IMR-90 (cell line): ENCODE measurements around the gene MAGEB16. TPM values are rescaled to one million over a fixed set of nuclear protein-coding genes. Genes with fewer than 3 reads are reported as not detected.

Source experiments
- ATAC-seq: fragments of 200-7000 bp; cut with Tn5 transposase; 2 replicates; pipeline ENCODE4 v1.9.1; 2020; ENCODE audit warnings: low read depth, mild to moderate bottlenecking, moderate library complexity
- BruUV-seq: library from RNA; stranded (reverse); fragments of 400-500 nt; replicated peaks from 2 replicates; lab custom pipeline; 2021; lab: Mats Ljungman, UMichigan
- CTCF ChIA-PET: fragments of 300-600 bp; formaldehyde crosslinking; extraction: SDS; loops from one replicate; lab custom pipeline; 2021; ENCODE audit warnings: antibody characterized with exemption; lab: Yijun Ruan, JAX
- POLR2A ChIA-PET: fragments of 300-600 bp; sonication (Branson Sonifier 250); formaldehyde crosslinking; loops from one replicate; lab custom pipeline; 2022; ENCODE audit warnings: antibody characterized with exemption; ENCODE audit not compliant: unreplicated experiment; lab: Charles Lee
- DNase-seq: peaks from one replicate; pipeline ENCODE4 v3.0.0; 2013
- H2AFZ ChIP-seq: replicated peaks from 2 replicates; pipeline ENCODE3; 2013; ENCODE audit warnings: low read length, mild to moderate bottlenecking; ENCODE audit not compliant: poor library complexity
- H2AK5ac ChIP-seq: 2 replicates; pipeline ENCODE4 v1.6.1; 2013; ENCODE audit warnings: low read depth, low read length, inconsistent platforms
- H2AK9ac ChIP-seq: replicated peaks from 2 replicates; pipeline ENCODE3; 2013; ENCODE audit warnings: mild to moderate bottlenecking, low read depth, low read length, moderate library complexity; ENCODE audit not compliant: poor library complexity
- H2BK120ac ChIP-seq: 2 replicates; pipeline ENCODE4 v1.6.1; 2013; ENCODE audit warnings: low read depth, low read length, inconsistent platforms
- H2BK15ac ChIP-seq: 3 replicates; pipeline ENCODE4 v1.6.1; 2013; ENCODE audit warnings: low read depth, low read length, inconsistent platforms
- H2BK20ac ChIP-seq: 2 replicates; pipeline ENCODE4 v1.6.1; 2013; ENCODE audit warnings: low read depth, mild to moderate bottlenecking, inconsistent platforms, low read length, moderate library complexity
- H2BK5ac ChIP-seq: 2 replicates; pipeline ENCODE4 v1.6.1; 2013; ENCODE audit warnings: mild to moderate bottlenecking, low read depth, low read length, inconsistent platforms; ENCODE audit not compliant: poor library complexity, severe bottlenecking
- H3K14ac ChIP-seq: replicated peaks from 2 replicates; pipeline ENCODE4 v1.6.1; 2013; ENCODE audit warnings: low read depth, low read length, inconsistent platforms
- H3K18ac ChIP-seq: 2 replicates; pipeline ENCODE4 v1.6.1; 2013; ENCODE audit warnings: low read depth, low read length, control low read depth
- H3K23ac ChIP-seq: 2 replicates; pipeline ENCODE4 v1.6.1; 2013; ENCODE audit warnings: low read depth, low read length, inconsistent platforms
- H3K27ac ChIP-seq: 2 replicates; pipeline ENCODE4 v1.5.1; 2013; ENCODE audit warnings: mild to moderate bottlenecking, control low read depth, low read length; ENCODE audit not compliant: insufficient read depth
- H3K27me3 ChIP-seq: 2 replicates; pipeline ENCODE4 v1.6.1; 2013; ENCODE audit warnings: low read length; ENCODE audit not compliant: control insufficient read depth, insufficient read depth
- H3K36me3 ChIP-seq: 2 replicates; pipeline ENCODE4 v1.6.1; 2013; ENCODE audit warnings: low read length, mixed read lengths; ENCODE audit not compliant: control insufficient read depth, insufficient read depth
- H3K4ac ChIP-seq: 2 replicates; pipeline ENCODE4 v1.6.1; 2013; ENCODE audit warnings: low read depth, low read length, inconsistent platforms
- H3K4me1 ChIP-seq: 2 replicates; pipeline ENCODE4 v1.6.1; 2013; ENCODE audit warnings: low read length, mixed read lengths; ENCODE audit not compliant: control insufficient read depth, insufficient read depth
- H3K4me2 ChIP-seq: 2 replicates; pipeline ENCODE4 v1.6.1; 2013; ENCODE audit warnings: low read depth, mild to moderate bottlenecking, control low read depth, low read length, moderate library complexity
- H3K4me3 ChIP-seq: 2 replicates; pipeline ENCODE4 v1.5.1; 2013; ENCODE audit warnings: low read depth, mild to moderate bottlenecking, control low read depth, low read length, moderate library complexity; ENCODE audit not compliant: insufficient read depth
- H3K56ac ChIP-seq: 2 replicates; pipeline ENCODE4 v1.6.1; 2013; ENCODE audit warnings: low read length, inconsistent platforms; ENCODE audit not compliant: insufficient read depth; ENCODE audit errors: extremely low read depth
- H3K79me1 ChIP-seq, 2 experiments: 2 replicates each; pipeline ENCODE4 v1.6.1; 2013; ENCODE audit warnings: low read length in 2 of 2, inconsistent platforms in 1 of 2, low read depth in 1 of 2
- H3K9ac ChIP-seq: 2 replicates; pipeline ENCODE4 v1.6.1; 2013; ENCODE audit warnings: low read depth, low read length, control low read depth
- H3K9me1 ChIP-seq: 2 replicates; pipeline ENCODE4 v1.6.1; 2013; ENCODE audit warnings: low read length, inconsistent platforms; ENCODE audit not compliant: insufficient read depth
- H3K9me3 ChIP-seq: 2 replicates; pipeline ENCODE4 v1.6.1; 2013; ENCODE audit warnings: low read length; ENCODE audit not compliant: control insufficient read depth, insufficient read depth
- H4K20me1 ChIP-seq: 2 replicates; pipeline ENCODE4 v1.6.1; 2013; ENCODE audit warnings: low read length, inconsistent platforms; ENCODE audit not compliant: insufficient read depth
- H4K5ac ChIP-seq: 2 replicates; pipeline ENCODE4 v1.6.1; 2013; ENCODE audit warnings: mild to moderate bottlenecking, low read depth, low read length, control low read depth
- H4K8ac ChIP-seq, 2 experiments: 2 replicates each; pipeline ENCODE4 v1.6.1; 2013; ENCODE audit warnings: low read depth in 2 of 2, low read length in 2 of 2, control low read depth in 1 of 2, inconsistent platforms in 1 of 2
- H4K91ac ChIP-seq: 2 replicates; pipeline ENCODE4 v1.6.1; 2013; ENCODE audit warnings: low read depth, low read length, inconsistent platforms; ENCODE audit not compliant: insufficient read depth
- CEBPB ChIP-seq: IDR thresholded peaks from 2 replicates; pipeline ENCODE4 v1.6.1; 2012; ENCODE audit warnings: low read depth, low read length, improper control_type of control experiment
- FOS ChIP-seq: fragments of 150-350 bp; IDR thresholded peaks from 2 replicates; pipeline ENCODE4 v1.6.1; 2016; ENCODE audit warnings: low read depth, low read length
- MXI1 ChIP-seq: IDR thresholded peaks from 2 replicates; pipeline ENCODE4 v1.6.1; 2012; ENCODE audit warnings: low read depth, mild to moderate bottlenecking, low read length, moderate library complexity, borderline replicate concordance
- NFE2L2 ChIP-seq: fragments of 150-350 bp; IDR thresholded peaks from 2 replicates; pipeline ENCODE4 v1.6.1; 2016; ENCODE audit warnings: low read depth, mild to moderate bottlenecking, low read length
- RAD21 ChIP-seq: IDR thresholded peaks from 2 replicates; pipeline ENCODE4 v1.6.1; 2012; ENCODE audit warnings: low read length, improper control_type of control experiment
- USF2 ChIP-seq: fragments of 150-350 bp; IDR thresholded peaks from 2 replicates; pipeline ENCODE4 v1.6.1; 2017; ENCODE audit warnings: mild to moderate bottlenecking, antibody characterized with exemption, low read length, low read depth
- WGBS, 2 experiments: methylation state at CpG; one replicate each; pipeline versions ENCODE4 v1.1.5 to v1.1.7; 2013; ENCODE audit warnings: missing lambda C conversion rate in 2 of 2; ENCODE audit not compliant: insufficient read length in 1 of 2; ENCODE audit errors: extremely low coverage in 2 of 2; 5-methylcytosine and 5-hydroxymethylcytosine counted together
- dilution Hi-C: fragments of 300-500 bp; cut with HindIII; formaldehyde crosslinking; loops from one replicate; pipeline ENCODE4 v1.14.3; 2018; ENCODE audit warnings: low sequenced_read_pairs; ENCODE audit not compliant: unreplicated experiment
- in situ Hi-C: fragments of 300-500 bp; cut with MboI; formaldehyde crosslinking; loops from 3 replicates; pipeline ENCODE4 v1.14.3; 2019; ENCODE audit warnings: low sequenced_read_pairs, inconsistent platforms, mixed read lengths
- intact Hi-C: fragments of 100-400 bp; cut with micrococcal nuclease; formaldehyde crosslinking; loops from 2 replicates; pipeline ENCODE4 v1.10.0; 2022
- polyA plus RNA-seq, 3 experiments: library from polyadenylated mRNA; depleted of rRNA; stranded (reverse); fragments of >200 nt; gene quantifications; 2 replicates each; pipeline ENCODE4 v1.2.3, GENCODE V29; 2012; ENCODE audit warnings: low replicate concordance in 1 of 3
- total RNA-seq: library from RNA; depleted of rRNA; stranded (reverse); fragments of >200 nt; gene quantifications from 2 replicates; pipeline ENCODE4 v1.2.3, GENCODE V29; 2012

MAGEB16 gene
- total and polyA plus RNA-seq, 2 of the 4 experiments (the other 2 are of a cell fraction) = not detected

GRCh38 chrX:35842674-35843073 is 44.5 kb downstream of the MAGEB16 start:
- H3K14ac ChIP-seq = no peak overlapping the region
- no TSS peak for BruUV-seq
- intact Hi-C loops = no loop called here
- no peak overlapping the region for H2BK15ac ChIP-seq
- H3K9me1 ChIP-seq = no peaks in the 10 kb centered on the region
- no peak overlapping the region for H2AFZ ChIP-seq
- DNase-seq (no peak), ATAC-seq (no peak)
- no peaks in the 10 kb centered on the region for H3K79me1 ChIP-seq
- H4K8ac ChIP-seq = no peak overlapping the region
- no peak overlapping the region for H2AK9ac ChIP-seq
- H3K18ac ChIP-seq = no peak overlapping the region
- no peak for TF ChIP-seq RAD21
- TF ChIP-seq MXI1 = no peak
- TF ChIP-seq FOS = no peak
- no peak for TF ChIP-seq NFE2L2
- no peak for TF ChIP-seq USF2
- TF ChIP-seq CEBPB = no peak
- no peak overlapping the region for H3K4me3 ChIP-seq
- no peak overlapping the region for H3K9ac ChIP-seq
- no peak overlapping the region for H2BK120ac ChIP-seq
- ChIA-PET CTCF (no interaction called here), POLR2A (no interaction called here)
- no peak overlapping the region for H2BK20ac ChIP-seq
- no peaks in the 10 kb centered on the region for H3K9me3 ChIP-seq
- in situ Hi-C loops = no loop called here
- no peak overlapping the region for H3K4ac ChIP-seq
- no peak overlapping the region for H3K27ac ChIP-seq
- no peak overlapping the region for H3K23ac ChIP-seq
- H3K56ac ChIP-seq = no peak overlapping the region
- no peaks in the 10 kb centered on the region for H4K20me1 ChIP-seq
- no peaks in the 10 kb centered on the region for H3K27me3 ChIP-seq
- H3K4me2 ChIP-seq = no peak overlapping the region
- no peak overlapping the region for H2BK5ac ChIP-seq
- no peaks in the 10 kb centered on the region for H3K4me1 ChIP-seq
- no peaks in the 10 kb centered on the region for H3K36me3 ChIP-seq
- H4K91ac ChIP-seq = no peak overlapping the region
- no peak overlapping the region for H2AK5ac ChIP-seq
- WGBS, 2 experiments = 14% methylated on average over 1 of the region's 3 CpGs; no CpG with 5 or more reads in 1 of the 2 experiments
- dilution Hi-C loops = no loop called here
- H4K5ac ChIP-seq = no peak overlapping the region
